A549 (cell line): ENCODE measurements around the gene ZC3H11A. TPM values are rescaled to one million over a fixed set of nuclear protein-coding genes. Genes with fewer than 3 reads are reported as not detected.

ENCODE experiments used
- ATAC-seq, 2 experiments: fragments of 200-7000 bp in 1 of 2; fragments of >200 bp in 1 of 2; cut with Nextera tagmentation in 1 of 2; cut with Tn5 transposase in 1 of 2; 3 replicates each; pipeline versions ENCODE4 v1.8.0 to v1.9.1; 2018 to 2020; ENCODE audit warnings: mild to moderate bottlenecking in 1 of 2, moderate library complexity in 1 of 2
- CTCF ChIA-PET: fragments of 300-600 bp; sonication (Branson Sonifier 250); formaldehyde crosslinking; extraction: SDS; loops from one replicate; lab custom pipeline; 2021; ENCODE audit warnings: antibody characterized with exemption, inconsistent platforms; lab: Yijun Ruan, JAX
- POLR2A ChIA-PET: fragments of 350-600 bp; formaldehyde crosslinking; extraction: SDS; loops from one replicate; lab custom pipeline; 2021; ENCODE audit warnings: antibody characterized with exemption, inconsistent platforms; lab: Yijun Ruan, JAX
- DNase-seq, 2 experiments: peaks; one replicate each; pipeline versions ENCODE4 v3.0.0 to v3.0.0-alpha.2; 2011 to 2016; ENCODE audit warnings: low read depth in 1 of 2, low spot score in 1 of 2
- FAIRE-seq: peaks from 2 replicates; lab custom pipeline; 2011; peaks lifted over from hg19 to GRCh38; lab: Jason Lieb, UNC
- H3K27ac ChIP-seq, 2 experiments: fragments of >200 bp; sonication (Bioruptor Twin); formaldehyde crosslinking; 3 replicates each; pipeline ENCODE4 v1.5.1; 2016 to 2017
- H3K4me1 ChIP-seq: fragments of >200 bp; sonication (Bioruptor Twin); formaldehyde crosslinking; 3 replicates; pipeline ENCODE4 v1.6.1; 2016
- H3K4me2 ChIP-seq: fragments of >200 bp; sonication (Bioruptor Twin); formaldehyde crosslinking; 3 replicates; pipeline ENCODE4 v1.6.1; 2016
- H3K4me3 ChIP-seq: fragments of >200 bp; sonication (Bioruptor Twin); formaldehyde crosslinking; 3 replicates; pipeline ENCODE4 v1.5.1; 2016
- H3K9me3 ChIP-seq: fragments of >200 bp; sonication (Bioruptor Twin); formaldehyde crosslinking; 3 replicates; pipeline ENCODE4 v1.6.1; 2016
- ATOH8 ChIP-seq: fragments of 250-450 bp; sonication (Bioruptor Pico); IDR thresholded peaks from 2 replicates; pipeline ENCODE4 v1.5.0; 2020; ENCODE audit warnings: low read depth, mild to moderate bottlenecking, moderate library complexity
- CEBPB ChIP-seq, 2 experiments: fragments of >200 bp in 1 of 2; sonication (Bioruptor Twin) in 1 of 2; formaldehyde crosslinking in 1 of 2; IDR thresholded peaks; 2 replicates each; pipeline ENCODE4 v1.6.1; 2012 to 2016
- E2F6 ChIP-seq: IDR thresholded peaks from 2 replicates; pipeline ENCODE4 v1.6.1; 2012; ENCODE audit warnings: low read depth, borderline replicate concordance
- FOSB ChIP-seq: fragments of 250-450 bp; sonication (Bioruptor Pico); IDR thresholded peaks from 2 replicates; pipeline ENCODE4 v1.5.0; 2020; ENCODE audit warnings: mild to moderate bottlenecking, moderate library complexity
- FOSL2 ChIP-seq, 2 experiments: fragments of 450-650 bp in 1 of 2; fragments of >200 bp in 1 of 2; sonication (Bioruptor Twin) in 1 of 2; formaldehyde crosslinking; IDR thresholded peaks; 2 replicates each; pipeline versions ENCODE4 v1.5.0 to v1.6.1; 2016 to 2020; ENCODE audit warnings: mild to moderate bottlenecking in 1 of 2, moderate library complexity in 1 of 2
- FOXS1 ChIP-seq: fragments of 250-450 bp; sonication (Bioruptor Pico); IDR thresholded peaks from 2 replicates; pipeline ENCODE4 v1.5.0; 2020; ENCODE audit warnings: mild to moderate bottlenecking, moderate library complexity
- HDAC2 ChIP-seq: fragments of 200-600 bp; sonication (generic); IDR thresholded peaks from 2 replicates; pipeline ENCODE4 v1.6.1; 2016
- HEYL ChIP-seq: fragments of 250-450 bp; sonication (Bioruptor Pico); IDR thresholded peaks from 2 replicates; pipeline ENCODE4 v1.8.0; 2021; ENCODE audit warnings: mild to moderate bottlenecking, moderate library complexity
- HOXA7 ChIP-seq: fragments of 250-450 bp; sonication (Bioruptor Pico); IDR thresholded peaks from 2 replicates; pipeline ENCODE4 v1.5.0; 2020; ENCODE audit warnings: mild to moderate bottlenecking, moderate library complexity
- MYC ChIP-seq: IDR thresholded peaks from 2 replicates; pipeline ENCODE4 v1.6.1; 2012; ENCODE audit warnings: mild to moderate bottlenecking, inconsistent platforms, low read length, improper control_type of control experiment, borderline replicate concordance
- NPAS2 ChIP-seq: fragments of 250-450 bp; sonication (Bioruptor Pico); IDR thresholded peaks from 2 replicates; pipeline ENCODE4 v1.8.0; 2022; ENCODE audit warnings: mild to moderate bottlenecking, moderate library complexity, borderline replicate concordance
- PHF8 ChIP-seq: fragments of 200-600 bp; sonication (generic); IDR thresholded peaks from 2 replicates; pipeline ENCODE4 v1.6.1; 2016; ENCODE audit warnings: low read depth, mild to moderate bottlenecking, antibody characterized with exemption, moderate library complexity, borderline replicate concordance
- POLR2A ChIP-seq: IDR thresholded peaks from 2 replicates; pipeline ENCODE4 v1.6.1; 2012; ENCODE audit warnings: mild to moderate bottlenecking, low read length
- POLR2AphosphoS2 ChIP-seq: conservative IDR thresholded peaks from 2 replicates; pipeline ENCODE4 v1.6.1; 2012; ENCODE audit warnings: low read length, improper control_type of control experiment, inconsistent platforms
- REST ChIP-seq: fragments of 200-600 bp; sonication (generic); IDR thresholded peaks from 2 replicates; pipeline ENCODE4 v1.6.1; 2016; ENCODE audit warnings: antibody characterized with exemption, mild to moderate bottlenecking, moderate library complexity
- RFX5 ChIP-seq: fragments of 450-650 bp; IDR thresholded peaks from 2 replicates; pipeline ENCODE4 v1.7.1; 2014; ENCODE audit warnings: antibody characterized with exemption, mild to moderate bottlenecking, moderate library complexity
- RNF2 ChIP-seq: fragments of 200-600 bp; sonication (generic); IDR thresholded peaks from 2 replicates; pipeline ENCODE4 v1.6.1; 2016; ENCODE audit warnings: low read depth, mild to moderate bottlenecking, antibody characterized with exemption, moderate library complexity, borderline replicate concordance
- USF2 ChIP-seq: fragments of 450-650 bp; IDR thresholded peaks from 2 replicates; pipeline ENCODE4 v1.6.1; 2014; ENCODE audit warnings: antibody characterized with exemption
- ZC3H11A ChIP-seq: fragments of 450-650 bp; IDR thresholded peaks from 2 replicates; pipeline ENCODE4 v1.6.1; 2014; ENCODE audit warnings: antibody characterized with exemption, mild to moderate bottlenecking
- ZNF302 ChIP-seq: fragments of 250-450 bp; sonication (Bioruptor Pico); IDR thresholded peaks from 2 replicates; pipeline ENCODE4 v1.9.0; 2021; ENCODE audit warnings: inconsistent platforms, mild to moderate bottlenecking, moderate library complexity
- ZSCAN20 ChIP-seq: fragments of 250-450 bp; sonication (Bioruptor Pico); IDR thresholded peaks from 2 replicates; pipeline ENCODE4 v1.8.0; 2022; ENCODE audit warnings: mild to moderate bottlenecking, moderate library complexity
- WGBS: methylation state at CpG from one replicate; pipeline ENCODE4 v1.1.6; 2017; ENCODE audit errors: missing lambda C conversion rate; 5-methylcytosine and 5-hydroxymethylcytosine counted together
- polyA plus RNA-seq, 4 experiments: library from polyadenylated mRNA; depleted of rRNA in 3 of 4; stranded (reverse); fragments of >200 nt; fragmentation: RNase III in 1 of 4; extraction: RNeasy Plus Mini Kit Qiagen cat#74134 plus additional on column Dnase treatment in 1 of 4; gene quantifications; 2 replicates in 3 of 4; 3 replicates in 1 of 4; pipeline ENCODE4 v1.2.3, GENCODE V29; 2011 to 2017

The ZC3H11A gene
- polyA plus RNA-seq, 2 of the 4 experiments (the other 2 are of a cell fraction): 42.6 to 119 TPM

GRCh38 chr1:203771901-203772301 lies 23.5 kb upstream of the ZC3H11A start (continued):
- no peak for TF ChIP-seq HEYL (CRISPR knock-in tag)
- TF ChIP-seq, all 56 proteins: peak for 0

- Histone ChIP-seq H3K4me2 (no peak overlapping the region), H3K9me3 (no peaks in the 10 kb centered on the region), H3K4me3 (no peak overlapping the region), H3K4me1 (peaks cover 9% of the 10 kb centered on the region; the same call in 2 of the 3 replicates), H3K27ac (no peak overlapping the region)
- 36% methylated on average over 1 of the region's 1 CpG for WGBS
- POLR2A ChIA-PET: no interaction called here
- TF ChIP-seq NPAS2 (CRISPR knock-in tag) (no peak), POLR2AphosphoS2 (no peak), FOSB (CRISPR knock-in tag) (no peak), REST (no peak), ZNF302 (no peak), PHF8 (no peak), RNF2 (no peak), FOSL2 (IDR thresholded peaks at IDR 0.05) (no peak), FOSL2 (CRISPR knock-in tag; IDR thresholded peaks at IDR 0.05) (no peak), E2F6 (no peak), HDAC2 (no peak), HOXA7 (CRISPR knock-in tag) (no peak), CEBPB (IDR thresholded peaks at IDR 0.05) (no peak), POLR2A (no peak), FOXS1 (CRISPR knock-in tag) (no peak), ZC3H11A (no peak), ZSCAN20 (no peak), ATOH8 (CRISPR knock-in tag) (no peak), MYC (no peak), USF2 (no peak), RFX5 (no peak)
- FAIRE-seq: no peak
- DNase-seq: no peak
- CTCF ChIA-PET: interaction anchor here (0.6 kb wide), 2 partner anchors 66 to 1267 kb away, joined by 3 read pairs; no protein-coding TSS in a partner anchor
- no peak for ATAC-seq
These were observed 22.6 kb upstream of the ZC3H11A start for GRCh38 chr1:203772836-203773235.
